GM12878 (cell line): ENCODE results near the gene SHH. TPM values are rescaled to one million over a fixed set of nuclear protein-coding genes. Genes with fewer than 3 reads are reported as not detected.

Experiments used
- ATAC-seq: fragments of 200-7000 bp; cut with Tn5 transposase; 3 replicates; pipeline ENCODE4 v1.9.1; 2020; ENCODE audit warnings: mild to moderate bottlenecking, moderate library complexity
- BruUV-seq: library from RNA; stranded (reverse); fragments of 400-500 nt; replicated peaks from 2 replicates; lab custom pipeline; 2021; lab: Mats Ljungman, UMichigan
- CTCF ChIA-PET: fragments of 300-600 bp; sonication (Branson Sonifier 250); formaldehyde crosslinking; extraction: SDS; loops from one replicate; lab custom pipeline; 2021; ENCODE audit warnings: inconsistent platforms; lab: Yijun Ruan, JAX
- POLR2A ChIA-PET: fragments of 350-600 bp; formaldehyde crosslinking; extraction: SDS; loops from one replicate; lab custom pipeline; 2021; ENCODE audit warnings: inconsistent platforms; lab: Charles Lee
- RAD21 ChIA-PET: fragments of 300-600 bp; sonication (Branson Sonifier 250); formaldehyde crosslinking; loops from one replicate; lab custom pipeline; 2023; ENCODE audit warnings: antibody characterized with exemption; ENCODE audit not compliant: unreplicated experiment; lab: Charles Lee
- SMC1A ChIA-PET: fragments of 300-600 bp; sonication (Branson Sonifier 250); formaldehyde crosslinking; loops from one replicate; lab custom pipeline; 2023; ENCODE audit not compliant: unreplicated experiment, uncharacterized antibody; lab: Charles Lee
- DNase-seq: peaks from one replicate; pipeline ENCODE4 v3.0.0-alpha.2; 2011; ENCODE audit warnings: low read depth, low spot score
- FAIRE-seq: peaks from 3 replicates; lab custom pipeline; 2011; peaks lifted over from hg19 to GRCh38; lab: Jason Lieb, UNC
- H2AFZ ChIP-seq: 2 replicates; pipeline ENCODE4 v1.6.0; 2011; ENCODE audit warnings: low read depth, low read length, control low read depth; ENCODE audit not compliant: control insufficient read depth
- H3K27ac ChIP-seq: 2 replicates; pipeline ENCODE4 v1.5.1; 2011; ENCODE audit warnings: control low read depth; ENCODE audit not compliant: control insufficient read depth, insufficient read depth
- H3K27me3 ChIP-seq, 2 experiments: replicated peaks in 1 of 2; 2 replicates each; pipeline versions ENCODE4 v1.6.0 to v1.6.1; 2011; ENCODE audit warnings: low read length in 1 of 2; ENCODE audit not compliant: control insufficient read depth in 2 of 2, insufficient read depth in 2 of 2
- H3K36me3 ChIP-seq, 2 experiments: 2 replicates each; pipeline ENCODE4 v1.5.1; 2011; ENCODE audit warnings: low read length in 1 of 2; ENCODE audit not compliant: control insufficient read depth in 2 of 2, insufficient read depth in 2 of 2
- H3K4me1 ChIP-seq: 2 replicates; pipeline ENCODE4 v1.6.1; 2011; ENCODE audit warnings: mild to moderate bottlenecking, low read length, moderate library complexity, mixed read lengths; ENCODE audit not compliant: control insufficient read depth, insufficient read depth
- H3K4me2 ChIP-seq: 2 replicates; pipeline ENCODE4 v1.6.0; 2011; ENCODE audit warnings: control low read depth; ENCODE audit not compliant: control insufficient read depth, insufficient read depth
- H3K4me3 ChIP-seq: fragments of 200-600 bp; sonication (generic); 2 replicates; pipeline ENCODE4 v1.5.1; 2016
- H3K79me2 ChIP-seq: 2 replicates; pipeline ENCODE4 v1.6.0; 2011; ENCODE audit warnings: low read length; ENCODE audit not compliant: control insufficient read depth, insufficient read depth
- H3K9ac ChIP-seq: 2 replicates; pipeline ENCODE4 v1.8.0; 2011; ENCODE audit warnings: low read length, control low read depth, mixed read lengths; ENCODE audit not compliant: control insufficient read depth, insufficient read depth
- H3K9me3 ChIP-seq: replicated peaks from 3 replicates; pipeline ENCODE4 v1.5.1; 2011; ENCODE audit warnings: mild to moderate bottlenecking, low read length; ENCODE audit not compliant: control insufficient read depth, insufficient read depth
- H4K20me1 ChIP-seq: 2 replicates; pipeline ENCODE4 v1.6.0; 2011; ENCODE audit not compliant: control insufficient read depth, insufficient read depth
- BCL3 ChIP-seq: IDR thresholded peaks from 2 replicates; pipeline ENCODE4 v1.6.1; 2011; ENCODE audit warnings: borderline replicate concordance, low read depth, mild to moderate bottlenecking, moderate library complexity, low read length; ENCODE audit not compliant: insufficient read depth, poor library complexity, severe bottlenecking
- CHD2 ChIP-seq: IDR thresholded peaks from 2 replicates; pipeline ENCODE4 v1.6.1; 2011; ENCODE audit warnings: low read depth, low read length, improper control_type of control experiment, borderline replicate concordance
- MYC ChIP-seq: IDR thresholded peaks from 2 replicates; pipeline ENCODE4 v1.6.1; 2011; ENCODE audit warnings: mild to moderate bottlenecking, low read length, moderate library complexity, inconsistent platforms; ENCODE audit not compliant: insufficient read depth, insufficient replicate concordance, insufficient read length, severe bottlenecking
- NR2C2 ChIP-seq: IDR thresholded peaks from 2 replicates; pipeline ENCODE4 v1.6.1; 2011; ENCODE audit warnings: borderline replicate concordance, low read depth; ENCODE audit not compliant: control insufficient read depth, insufficient read length
- SMC3 ChIP-seq: IDR thresholded peaks from 2 replicates; pipeline ENCODE4 v1.6.1; 2011; ENCODE audit warnings: low read length, improper control_type of control experiment, borderline replicate concordance
- SUPT20H ChIP-seq: IDR thresholded peaks from 2 replicates; pipeline ENCODE4 v1.6.1; 2011; ENCODE audit warnings: low read depth, mild to moderate bottlenecking, low read length, moderate library complexity, borderline replicate concordance; ENCODE audit not compliant: control insufficient read depth
- TAF1 ChIP-seq: IDR thresholded peaks from 2 replicates; pipeline ENCODE4 v1.6.1; 2011; ENCODE audit warnings: mild to moderate bottlenecking, low read depth, low read length, borderline replicate concordance
- ZZZ3 ChIP-seq: IDR thresholded peaks from 2 replicates; pipeline ENCODE4 v1.6.1; 2011; ENCODE audit warnings: low read depth; ENCODE audit not compliant: control insufficient read depth, insufficient read length
- WGBS: methylation state at CpG from one replicate; pipeline ENCODE4 v1.1.6; 2016; ENCODE audit warnings: low lambda C conversion rate; ENCODE audit not compliant: insufficient replicate concordance, insufficient coverage; ENCODE audit errors: missing lambda C conversion rate; 5-methylcytosine and 5-hydroxymethylcytosine counted together
- in situ Hi-C: fragments of 300-500 bp; cut with MboI; formaldehyde crosslinking; loops from 9 replicates; pipeline ENCODE4 v1.14.3; 2018; ENCODE audit warnings: mixed read lengths
- intact Hi-C: fragments of 100-400 bp; cut with micrococcal nuclease; formaldehyde crosslinking; loops from one replicate; pipeline ENCODE4 v1.14.2; 2022; ENCODE audit not compliant: unreplicated experiment
- polyA plus RNA-seq, 11 experiments: library from polyadenylated mRNA; depleted of rRNA in 4 of 11; unstranded in 6 of 11; stranded (reverse) in 5 of 11; fragments of >200 nt; fragmentation: Nextera tagmentation in 4 of 11; fragmentation: Illumina TruSeq in 1 of 11; extraction: Ambion mirVana in 4 of 11; extraction: Trizol in 1 of 11; gene quantifications; 1 replicate in 1 of 11; 2 replicates in 10 of 11; pipeline versions ENCODE4 v1.2.1 to v1.2.3, GENCODE V29; 2011 to 2016; ENCODE audit warnings: inconsistent platforms in 2 of 11, missing spikeins in 2 of 11, low read depth in 1 of 11
- total RNA-seq, 4 experiments: library from RNA; depleted of rRNA in 3 of 4; stranded (reverse); fragments of >200 nt in 3 of 4; fragmentation: Illumina TruSeq in 1 of 4; extraction: Trizol in 1 of 4; gene quantifications; 2 replicates each; pipeline versions ENCODE4 v1.2.1 to v1.2.3, GENCODE V29; 2013 to 2021
- TF ChIP-seq, protein P1 (sequence below): fragments of 150-350 bp; IDR thresholded peaks from 2 replicates; pipeline ENCODE4 v1.6.1; 2016; ENCODE audit warnings: low read depth, low read length
- TF ChIP-seq, protein P2 (sequence below): fragments of 450-650 bp; IDR thresholded peaks from 2 replicates; pipeline ENCODE4 v1.6.1; 2017; ENCODE audit warnings: mild to moderate bottlenecking, moderate library complexity

The SHH gene
- total and polyA plus RNA-seq, 10 of the 15 experiments (the other 5 are each of a cell fraction or from before 2014, with no cell fraction given), result not detected

- TF ChIP-seq, protein P1, sequence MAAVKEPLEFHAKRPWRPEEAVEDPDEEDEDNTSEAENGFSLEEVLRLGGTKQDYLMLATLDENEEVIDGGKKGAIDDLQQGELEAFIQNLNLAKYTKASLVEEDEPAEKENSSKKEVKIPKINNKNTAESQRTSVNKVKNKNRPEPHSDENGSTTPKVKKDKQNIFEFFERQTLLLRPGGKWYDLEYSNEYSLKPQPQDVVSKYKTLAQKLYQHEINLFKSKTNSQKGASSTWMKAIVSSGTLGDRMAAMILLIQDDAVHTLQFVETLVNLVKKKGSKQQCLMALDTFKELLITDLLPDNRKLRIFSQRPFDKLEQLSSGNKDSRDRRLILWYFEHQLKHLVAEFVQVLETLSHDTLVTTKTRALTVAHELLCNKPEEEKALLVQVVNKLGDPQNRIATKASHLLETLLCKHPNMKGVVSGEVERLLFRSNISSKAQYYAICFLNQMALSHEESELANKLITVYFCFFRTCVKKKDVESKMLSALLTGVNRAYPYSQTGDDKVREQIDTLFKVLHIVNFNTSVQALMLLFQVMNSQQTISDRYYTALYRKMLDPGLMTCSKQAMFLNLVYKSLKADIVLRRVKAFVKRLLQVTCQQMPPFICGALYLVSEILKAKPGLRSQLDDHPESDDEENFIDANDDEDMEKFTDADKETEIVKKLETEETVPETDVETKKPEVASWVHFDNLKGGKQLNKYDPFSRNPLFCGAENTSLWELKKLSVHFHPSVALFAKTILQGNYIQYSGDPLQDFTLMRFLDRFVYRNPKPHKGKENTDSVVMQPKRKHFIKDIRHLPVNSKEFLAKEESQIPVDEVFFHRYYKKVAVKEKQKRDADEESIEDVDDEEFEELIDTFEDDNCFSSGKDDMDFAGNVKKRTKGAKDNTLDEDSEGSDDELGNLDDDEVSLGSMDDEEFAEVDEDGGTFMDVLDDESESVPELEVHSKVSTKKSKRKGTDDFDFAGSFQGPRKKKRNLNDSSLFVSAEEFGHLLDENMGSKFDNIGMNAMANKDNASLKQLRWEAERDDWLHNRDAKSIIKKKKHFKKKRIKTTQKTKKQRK, result no peak
- TF ChIP-seq SMC3 (peak; percentile 45; the same call in 1 of the 2 replicates), NR2C2 (no peak), MYC (no peak), TAF1 (no peak)
Observed at GRCh38 chr7:155796381-155797261, 15.6 kb downstream of the SHH start (continued).

GRCh38 chr7:155795951-155796350 is 16.3 kb downstream of the SHH start:
- Histone ChIP-seq H3K9me3 (no peaks in the 10 kb centered on the region), H3K4me2 (no peak overlapping the region), H3K27me3 (peaks cover 0 to 1% of the 10 kb centered on the region in 2 experiments; a peak in 2 of 4 replicates), H3K9ac (no peak overlapping the region), H4K20me1 (no peaks in the 10 kb centered on the region), H3K36me3 (no peaks in the 10 kb centered on the region), H3K4me3 (no peak overlapping the region), H3K27ac (no peak overlapping the region), H3K79me2 (no peaks in the 10 kb centered on the region), H2AFZ (no peak overlapping the region), H3K4me1 (no peaks in the 10 kb centered on the region)
- DNase-seq, result no peak
- ChIA-PET CTCF (no interaction called here), SMC1A (no interaction called here), POLR2A (no interaction called here), RAD21 (no interaction called here)
- intact Hi-C loops, result loop anchor here (5.0 kb wide), 1 partner anchor 1021 kb away; no protein-coding TSS in a partner anchor
- in situ Hi-C loops, result loop anchor here (5.0 kb wide), 1 partner anchor 1026 kb away; no protein-coding TSS in a partner anchor
- no TSS peak for BruUV-seq
- 39% methylated on average over 8 of the region's 8 CpGs for WGBS
- ATAC-seq, result no peak
- no peak for FAIRE-seq
- TF ChIP-seq BCL3, result no peak
- TF ChIP-seq CHD2, result no peak
- TF ChIP-seq, protein P2, sequence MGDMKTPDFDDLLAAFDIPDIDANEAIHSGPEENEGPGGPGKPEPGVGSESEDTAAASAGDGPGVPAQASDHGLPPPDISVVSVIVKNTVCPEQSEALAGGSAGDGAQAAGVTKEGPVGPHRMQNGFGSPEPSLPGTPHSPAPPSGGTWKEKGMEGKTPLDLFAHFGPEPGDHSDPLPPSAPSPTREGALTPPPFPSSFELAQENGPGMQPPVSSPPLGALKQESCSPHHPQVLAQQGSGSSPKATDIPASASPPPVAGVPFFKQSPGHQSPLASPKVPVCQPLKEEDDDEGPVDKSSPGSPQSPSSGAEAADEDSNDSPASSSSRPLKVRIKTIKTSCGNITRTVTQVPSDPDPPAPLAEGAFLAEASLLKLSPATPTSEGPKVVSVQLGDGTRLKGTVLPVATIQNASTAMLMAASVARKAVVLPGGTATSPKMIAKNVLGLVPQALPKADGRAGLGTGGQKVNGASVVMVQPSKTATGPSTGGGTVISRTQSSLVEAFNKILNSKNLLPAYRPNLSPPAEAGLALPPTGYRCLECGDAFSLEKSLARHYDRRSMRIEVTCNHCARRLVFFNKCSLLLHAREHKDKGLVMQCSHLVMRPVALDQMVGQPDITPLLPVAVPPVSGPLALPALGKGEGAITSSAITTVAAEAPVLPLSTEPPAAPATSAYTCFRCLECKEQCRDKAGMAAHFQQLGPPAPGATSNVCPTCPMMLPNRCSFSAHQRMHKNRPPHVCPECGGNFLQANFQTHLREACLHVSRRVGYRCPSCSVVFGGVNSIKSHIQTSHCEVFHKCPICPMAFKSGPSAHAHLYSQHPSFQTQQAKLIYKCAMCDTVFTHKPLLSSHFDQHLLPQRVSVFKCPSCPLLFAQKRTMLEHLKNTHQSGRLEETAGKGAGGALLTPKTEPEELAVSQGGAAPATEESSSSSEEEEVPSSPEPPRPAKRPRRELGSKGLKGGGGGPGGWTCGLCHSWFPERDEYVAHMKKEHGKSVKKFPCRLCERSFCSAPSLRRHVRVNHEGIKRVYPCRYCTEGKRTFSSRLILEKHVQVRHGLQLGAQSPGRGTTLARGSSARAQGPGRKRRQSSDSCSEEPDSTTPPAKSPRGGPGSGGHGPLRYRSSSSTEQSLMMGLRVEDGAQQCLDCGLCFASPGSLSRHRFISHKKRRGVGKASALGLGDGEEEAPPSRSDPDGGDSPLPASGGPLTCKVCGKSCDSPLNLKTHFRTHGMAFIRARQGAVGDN, result no peak
- no peak for TF ChIP-seq ZZZ3
- TF ChIP-seq SUPT20H, result no peak
